HepG2 (cell line): ENCODE results near the gene UBE2B. TPM values are rescaled to one million over a fixed set of nuclear protein-coding genes. Genes with fewer than 3 reads are reported as not detected.
"Not testable (repeated sequence)": the region's sequence is repeated elsewhere in the genome, so short reads cannot be mapped to it uniquely, and the experiment has no call there.

Source experiments
- ATAC-seq: fragments of 200-7000 bp; cut with Tn5 transposase; 3 replicates; pipeline ENCODE4 v1.9.1; 2020; ENCODE audit warnings: mild to moderate bottlenecking, moderate library complexity
- BruUV-seq: library from RNA; stranded (reverse); fragments of 400-500 nt; replicated peaks from 2 replicates; lab custom pipeline; 2021; lab: Mats Ljungman, UMichigan
- CTCF ChIA-PET: fragments of 300-600 bp; formaldehyde crosslinking; extraction: SDS; loops from one replicate; lab custom pipeline; 2021; ENCODE audit warnings: low total read pairs, inconsistent platforms, low intra/inter-chr PET ratio; lab: Yijun Ruan, JAX
- POLR2A ChIA-PET: fragments of 350-600 bp; sonication (Branson Sonifier 250); formaldehyde crosslinking; loops from one replicate; lab custom pipeline; 2020; ENCODE audit warnings: antibody characterized with exemption, inconsistent platforms; lab: Yijun Ruan, JAX
- DNase-seq: peaks from one replicate; pipeline ENCODE4 v3.0.0-alpha.2; 2015; ENCODE audit warnings: low spot score
- FAIRE-seq: peaks from 3 replicates; lab custom pipeline; 2011; peaks lifted over from hg19 to GRCh38; lab: Jason Lieb, UNC
- H2AFZ ChIP-seq: one replicate; pipeline ENCODE4 v1.6.1; 2011; ENCODE audit warnings: low read length, inconsistent platforms
- H3K27ac ChIP-seq: fragments of 300-600 bp; 3 replicates; pipeline ENCODE4 v1.8.0; 2011; ENCODE audit warnings: mixed run types, mild to moderate bottlenecking, mixed read lengths, low read length, inconsistent platforms; ENCODE audit not compliant: insufficient read depth; ENCODE audit errors: extremely low read length
- H3K27me3 ChIP-seq, 2 experiments: fragments of 200-600 bp in 1 of 2; 2 replicates in 1 of 2; 3 replicates in 1 of 2; pipeline versions ENCODE4 v1.6.0 to v1.8.0; 2011; ENCODE audit warnings: low read length in 2 of 2, mild to moderate bottlenecking in 2 of 2, moderate library complexity in 2 of 2, inconsistent platforms in 1 of 2; ENCODE audit not compliant: insufficient read depth in 2 of 2, control insufficient read depth in 1 of 2
- H3K36me3 ChIP-seq, 2 experiments: fragments of 200-600 bp in 1 of 2; replicated peaks in 1 of 2; 2 replicates in 1 of 2; 3 replicates in 1 of 2; pipeline versions ENCODE4 v1.5.1 to v1.8.0; 2011; ENCODE audit warnings: low read length in 2 of 2, inconsistent platforms in 1 of 2; ENCODE audit not compliant: insufficient read depth in 2 of 2, control insufficient read depth in 1 of 2
- H3K4me1 ChIP-seq: 2 replicates; pipeline ENCODE4 v1.5.1; 2012; ENCODE audit warnings: low read length, inconsistent platforms; ENCODE audit not compliant: insufficient read depth
- H3K4me2 ChIP-seq: 2 replicates; pipeline ENCODE4 v1.6.0; 2011; ENCODE audit warnings: low read depth, low read length, inconsistent platforms
- H3K4me3 ChIP-seq, 3 experiments: fragments of 200-600 bp in 1 of 3; sonication (generic), shearing (Covaris generic) in 1 of 3; replicated peaks in 1 of 3; 2 replicates each; pipeline ENCODE4 v1.5.1; 2011 to 2016; ENCODE audit warnings: low read length in 3 of 3, inconsistent platforms in 2 of 3, low read depth in 2 of 3, mild to moderate bottlenecking in 2 of 3, control low read depth in 1 of 3, mixed read lengths in 1 of 3; ENCODE audit not compliant: insufficient read depth in 1 of 3
- H3K79me2 ChIP-seq: one replicate; pipeline ENCODE4 v1.6.1; 2011; ENCODE audit warnings: low read length, inconsistent platforms; ENCODE audit not compliant: insufficient read depth
- H3K9ac ChIP-seq: 2 replicates; pipeline ENCODE4 v1.6.0; 2011; ENCODE audit warnings: mild to moderate bottlenecking, low read depth, low read length, inconsistent platforms; ENCODE audit not compliant: insufficient read depth
- H3K9me3 ChIP-seq: 2 replicates; pipeline ENCODE4 v1.5.1; 2012; ENCODE audit warnings: mild to moderate bottlenecking, low read length
- H4K20me1 ChIP-seq: 2 replicates; pipeline ENCODE4 v1.6.0; 2011; ENCODE audit warnings: inconsistent platforms, mild to moderate bottlenecking, low read length, moderate library complexity; ENCODE audit not compliant: insufficient read depth
- CCDC6 ChIP-seq: sonication (generic); formaldehyde crosslinking; IDR thresholded peaks from 2 replicates; pipeline ENCODE4 v1.8.1; 2022; ENCODE audit warnings: mild to moderate bottlenecking, missing genetic modification reagents, moderate library complexity
- GPN1 ChIP-seq: sonication (generic); formaldehyde crosslinking; IDR thresholded peaks from 2 replicates; pipeline ENCODE4 v1.5.1; 2020; ENCODE audit warnings: missing genetic modification reagents, borderline replicate concordance
- MED13 ChIP-seq: sonication (generic); formaldehyde crosslinking; IDR thresholded peaks from 2 replicates; pipeline ENCODE4 v1.5.0; 2020; ENCODE audit warnings: missing genetic modification reagents
- MTA3 ChIP-seq: sonication (generic); formaldehyde crosslinking; IDR thresholded peaks from 2 replicates; pipeline ENCODE4 v1.4.0; 2020; ENCODE audit warnings: missing genetic modification reagents
- SIN3A ChIP-seq: IDR thresholded peaks from 2 replicates; pipeline ENCODE4 v1.6.1; 2011; ENCODE audit warnings: low read depth, mild to moderate bottlenecking, control low read depth, low read length, borderline replicate concordance
- SNRNP70 ChIP-seq: fragments of 200-400 bp; formaldehyde crosslinking; IDR thresholded peaks from 2 replicates; pipeline ENCODE4 v1.6.1; 2017; ENCODE audit warnings: mild to moderate bottlenecking, low read depth, low read length, moderate library complexity
- SPEN ChIP-seq: sonication (generic); formaldehyde crosslinking; IDR thresholded peaks from 2 replicates; pipeline ENCODE4 v1.5.1; 2020; ENCODE audit warnings: low read depth, mild to moderate bottlenecking, missing genetic modification reagents
- THAP11 ChIP-seq: IDR thresholded peaks from 2 replicates; pipeline ENCODE4 v1.6.1; 2016; ENCODE audit warnings: missing biosample characterization, missing genetic modification reagents
- ZMAT3 ChIP-seq: sonication (generic); formaldehyde crosslinking; conservative IDR thresholded peaks from 2 replicates; pipeline ENCODE4 v1.7.0; 2021; ENCODE audit warnings: missing genetic modification reagents
- ZNF10 ChIP-seq: sonication (generic); formaldehyde crosslinking; IDR thresholded peaks from 2 replicates; pipeline ENCODE4 v1.4.0; 2020; ENCODE audit warnings: mild to moderate bottlenecking, low read depth, missing genetic modification reagents, borderline replicate concordance
- ZNF343 ChIP-seq: sonication (generic); formaldehyde crosslinking; IDR thresholded peaks from 2 replicates; pipeline ENCODE4 v1.4.0; 2020; ENCODE audit warnings: mild to moderate bottlenecking, missing genetic modification reagents
- ZNF577 ChIP-seq: sonication (generic); formaldehyde crosslinking; IDR thresholded peaks from 2 replicates; pipeline ENCODE4 v1.4.0; 2020; ENCODE audit warnings: mild to moderate bottlenecking, low read depth, missing genetic modification reagents, borderline replicate concordance
- ZNF75D ChIP-seq: sonication (generic); formaldehyde crosslinking; IDR thresholded peaks from 2 replicates; pipeline ENCODE4 v1.8.1; 2023; ENCODE audit warnings: missing genetic modification reagents, mild to moderate bottlenecking, borderline replicate concordance
- WGBS: methylation state at CpG from one replicate; pipeline ENCODE4 v1.1.6; 2017; ENCODE audit warnings: low lambda C conversion rate; 5-methylcytosine and 5-hydroxymethylcytosine counted together
- in situ Hi-C: cut with HindIII; loops from 2 replicates; pipeline ENCODE4 v1.10.0; 2017; ENCODE audit warnings: low pct_unique_long_range_greater_than_20kb; ENCODE audit not compliant: extremely low pct_ligation_motif_present
- intact Hi-C: fragments of 100-400 bp; cut with micrococcal nuclease; formaldehyde crosslinking; loops from one replicate; pipeline ENCODE4 v1.10.0; 2022; ENCODE audit not compliant: unreplicated experiment
- polyA plus RNA-seq, 8 experiments: library from polyadenylated mRNA; depleted of rRNA in 3 of 8; stranded (reverse) in 7 of 8; unstranded in 1 of 8; fragments of >200 nt; fragmentation: Illumina TruSeq in 4 of 8; extraction: Trizol in 4 of 8; gene quantifications; 2 replicates each; pipeline versions ENCODE4 v1.2.1 to v1.2.3, GENCODE V29; 2011 to 2016; ENCODE audit warnings: low read depth in 4 of 8, missing spikeins in 1 of 8, mixed read lengths in 1 of 8; ENCODE audit not compliant: insufficient read depth in 1 of 8
- total RNA-seq, 5 experiments: library from RNA; depleted of rRNA; stranded (reverse); fragments of >200 nt; fragmentation: Illumina TruSeq; extraction: Trizol; gene quantifications; 2 replicates each; pipeline ENCODE4 v1.2.3, GENCODE V29; 2016; ENCODE audit warnings: low read depth in 1 of 5
- TF ChIP-seq, protein P1 (sequence below): IDR thresholded peaks from 2 replicates; pipeline ENCODE4 v1.6.1; 2016; ENCODE audit warnings: mild to moderate bottlenecking

Gene UBE2B
- total and polyA plus RNA-seq, 2 of the 13 experiments (the other 11 are each of a cell fraction or from before 2014, with no cell fraction given): 25.2 to 56.0 TPM

DNA sequence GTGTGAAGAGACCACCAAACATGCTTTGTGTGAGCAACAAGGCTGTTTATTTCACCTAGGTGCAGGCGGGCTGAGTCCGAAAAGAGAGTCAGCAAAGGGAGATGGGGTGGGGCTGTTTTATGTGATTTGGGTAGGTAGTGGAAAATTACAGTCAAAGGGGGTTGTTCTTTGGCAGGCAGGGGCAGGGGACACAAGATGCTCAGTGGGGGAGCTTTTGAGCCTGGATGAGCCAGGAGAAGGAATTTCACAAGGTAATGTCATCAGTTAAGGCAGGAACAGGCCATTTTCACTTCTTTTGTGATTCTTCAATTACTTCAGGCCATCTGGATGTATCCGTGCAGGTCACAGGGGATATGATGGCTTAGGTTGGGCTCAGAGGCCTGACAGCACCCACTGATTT, 25.9 kb upstream of the UBE2B start:
- CTCF ChIA-PET, H3K27me3 ChIP-seq, H3K79me2 ChIP-seq, H3K4me2 ChIP-seq, H2AFZ ChIP-seq, FAIRE-seq, in situ Hi-C loops, H3K9me3 ChIP-seq, H3K4me3 ChIP-seq, H3K9ac ChIP-seq, DNase-seq, POLR2A ChIA-PET, BruUV-seq, intact Hi-C loops, H4K20me1 ChIP-seq, H3K36me3 ChIP-seq, ATAC-seq, H3K27ac ChIP-seq: not testable (repeated sequence)
- 93% methylated on average over 3 of the region's 3 CpGs for WGBS
- peaks cover 11% of the 10 kb centered on the region for H3K4me1 ChIP-seq

DNA sequence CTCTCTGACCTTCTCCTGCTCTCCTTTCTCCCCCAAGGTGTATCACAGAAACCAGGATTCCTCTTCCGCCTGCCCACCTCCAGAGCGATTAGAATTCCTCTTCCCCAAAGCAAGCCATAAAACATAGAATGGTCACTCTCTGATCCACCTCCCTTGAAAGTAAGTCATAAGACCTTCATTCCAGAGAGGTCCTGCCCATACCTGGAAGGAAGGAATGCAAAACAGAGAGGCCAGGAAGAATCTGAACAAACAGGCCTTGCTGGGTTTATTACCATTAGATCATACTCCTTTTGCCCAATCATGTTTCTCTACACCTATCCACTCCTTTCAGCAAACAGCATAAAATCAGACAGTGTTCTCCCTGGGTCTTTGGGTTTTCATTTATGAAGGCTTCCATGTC, 25.4 kb upstream of the UBE2B start:
- H3K9ac ChIP-seq: no peak overlapping the region
- in situ Hi-C loops: no loop called here
- TF ChIP-seq MTA3 (CRISPR knock-in tag) (no peak), ZNF343 (CRISPR knock-in tag) (no peak), MED13 (no peak), ZNF577 (no peak), SNRNP70 (no peak), SPEN (CRISPR knock-in tag) (no peak), ZNF10 (no peak), GPN1 (CRISPR knock-in tag) (no peak), ZMAT3 (CRISPR knock-in tag) (no peak), THAP11 (CRISPR knock-in tag) (no peak), SIN3A (no peak), CCDC6 (no peak), ZNF75D (no peak)
- TF ChIP-seq, protein P1, sequence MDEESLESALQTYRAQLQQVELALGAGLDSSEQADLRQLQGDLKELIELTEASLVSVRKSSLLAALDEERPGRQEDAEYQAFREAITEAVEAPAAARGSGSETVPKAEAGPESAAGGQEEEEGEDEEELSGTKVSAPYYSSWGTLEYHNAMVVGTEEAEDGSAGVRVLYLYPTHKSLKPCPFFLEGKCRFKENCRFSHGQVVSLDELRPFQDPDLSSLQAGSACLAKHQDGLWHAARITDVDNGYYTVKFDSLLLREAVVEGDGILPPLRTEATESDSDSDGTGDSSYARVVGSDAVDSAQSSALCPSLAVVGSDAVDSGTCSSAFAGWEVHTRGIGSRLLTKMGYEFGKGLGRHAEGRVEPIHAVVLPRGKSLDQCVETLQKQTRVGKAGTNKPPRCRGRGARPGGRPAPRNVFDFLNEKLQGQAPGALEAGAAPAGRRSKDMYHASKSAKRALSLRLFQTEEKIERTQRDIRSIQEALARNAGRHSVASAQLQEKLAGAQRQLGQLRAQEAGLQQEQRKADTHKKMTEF (CRISPR knock-in tag): no peak
- TF ChIP-seq, all 625 proteins: peak for 0
- H3K36me3 ChIP-seq: no peaks in the 10 kb centered on the region
- no peaks in the 10 kb centered on the region for H3K79me2 ChIP-seq
- 90% methylated on average over 2 of the region's 2 CpGs for WGBS
- DNase-seq: no peak
- H3K27me3 ChIP-seq: no peaks in the 10 kb centered on the region
- no peak overlapping the region for H2AFZ ChIP-seq
- H3K4me2 ChIP-seq: no peak overlapping the region
- no peak overlapping the region for H3K4me3 ChIP-seq
- intact Hi-C loops: no loop called here
- CTCF ChIA-PET: no interaction called here
- no peak overlapping the region for H3K27ac ChIP-seq
- no peak for FAIRE-seq
- H3K9me3 ChIP-seq: no peaks in the 10 kb centered on the region
- no peaks in the 10 kb centered on the region for H4K20me1 ChIP-seq
- BruUV-seq: no TSS peak
- peaks cover 11% of the 10 kb centered on the region for H3K4me1 ChIP-seq
- no peak for ATAC-seq
- POLR2A ChIA-PET: no interaction called here
